NCI-H2029 (cell line): ENCODE measurements around the gene HIRA.
"Not testable (repeated sequence)": the region's sequence is repeated elsewhere in the genome, so short reads cannot be mapped to it uniquely, and the experiment has no call there.

Experiments
- DNase-seq: peaks from one replicate; lab custom pipeline; 2025; lab: John Stamatoyannopoulos, UW

HIRA gene

DNA sequence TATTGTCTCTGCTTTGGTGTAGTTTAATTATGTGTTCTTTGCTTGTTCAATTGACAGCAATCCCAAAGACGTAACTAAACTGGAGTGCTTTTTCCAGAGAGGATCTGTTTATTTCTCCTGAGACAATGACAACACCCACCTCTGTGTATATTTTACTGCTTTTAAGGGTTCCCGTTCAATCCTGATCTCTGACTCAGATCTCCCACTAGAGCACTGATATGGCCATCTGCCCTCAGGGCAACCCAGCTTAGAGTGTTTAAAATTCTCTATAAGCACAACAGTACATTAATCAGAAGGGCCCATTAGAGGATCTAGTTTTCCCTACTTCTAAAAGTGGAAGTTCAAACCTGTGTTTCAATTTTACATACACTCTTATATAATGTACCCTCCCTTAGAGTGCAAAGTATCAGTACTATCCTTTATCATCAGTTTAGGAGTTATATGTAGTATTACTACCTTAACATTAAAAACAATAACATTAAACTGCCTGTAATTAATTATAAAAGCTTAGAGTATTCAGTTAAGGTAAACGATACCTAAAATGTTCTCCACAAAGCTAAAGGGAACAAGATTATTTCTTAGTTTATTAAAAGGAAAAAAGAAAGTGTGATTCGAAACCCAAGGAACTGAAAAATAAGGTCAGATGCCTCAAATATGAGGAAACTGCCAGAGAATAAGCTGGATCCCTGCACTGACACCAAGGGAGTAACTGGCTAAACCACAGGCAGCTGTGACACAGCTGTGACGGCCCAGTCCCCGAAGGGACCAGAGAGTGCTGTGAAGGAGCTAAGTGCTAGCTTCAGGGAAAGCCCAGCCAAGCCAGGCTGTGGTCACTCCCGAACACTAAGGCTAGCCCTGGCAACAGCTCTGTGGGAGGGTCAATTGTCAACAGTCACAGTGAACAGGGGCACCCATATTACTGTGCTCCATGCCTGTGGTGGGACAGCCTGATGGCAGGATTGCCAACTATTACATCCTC, 32.2 kb upstream of the HIRA start:
- DNase-seq: no peak

GRCh38 chr22:19463008-19463407, 31.5 kb upstream of the HIRA start:
- no peak for DNase-seq

GRCh38 chr22:19461506-19461905, 30.0 kb upstream of the HIRA start:
- DNase-seq: no peak

DNA sequence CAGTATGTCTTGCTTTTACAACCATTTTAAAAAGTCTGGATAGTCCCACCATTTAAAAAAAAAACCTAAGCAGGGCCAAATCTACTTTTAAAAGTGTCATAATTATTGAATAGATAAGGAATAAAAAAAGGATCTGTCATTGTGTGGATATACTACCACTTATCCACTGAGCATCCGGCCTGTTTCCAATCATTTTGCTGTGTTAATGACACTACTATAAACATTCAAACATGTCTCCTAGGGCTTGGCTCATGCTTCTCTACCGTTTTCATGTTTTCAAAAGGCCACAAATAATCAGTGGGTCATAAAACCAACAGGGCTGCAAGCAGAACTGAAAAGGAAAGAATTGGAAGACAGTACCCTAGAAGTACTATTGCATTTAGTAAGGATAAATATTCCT, 28.5 kb upstream of the HIRA start:
- no peak for DNase-seq

- DNase-seq: no peak
These were observed 26.4 kb upstream of the HIRA start for GRCh38 chr22:19457828-19458428.

GRCh38 chr22:19456541-19456940, 25.0 kb upstream of the HIRA start:
- no peak for DNase-seq

- no peak for DNase-seq
These were observed 24.2 kb upstream of the HIRA start for GRCh38 chr22:19455585-19456370.

DNA sequence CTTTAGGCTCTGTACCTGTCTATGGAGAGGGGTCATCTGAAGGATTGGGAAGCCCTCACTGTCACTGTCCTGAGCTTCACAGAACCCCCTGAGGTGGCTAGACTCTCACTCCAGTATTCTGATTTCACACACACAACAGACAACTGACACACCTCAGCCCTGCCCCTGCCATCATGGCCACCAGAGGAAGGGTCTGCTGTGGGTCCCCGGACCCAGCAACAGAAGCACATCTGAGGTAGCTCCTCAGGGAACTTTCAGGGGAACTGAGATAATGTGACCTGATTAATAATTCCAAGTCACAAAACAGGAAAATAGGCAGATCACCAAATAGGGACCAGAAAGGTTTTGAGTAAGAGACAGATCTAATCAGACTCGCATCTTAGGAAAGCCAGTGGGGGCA, 23.5 kb upstream of the HIRA start:
- DNase-seq: no peak

DNA sequence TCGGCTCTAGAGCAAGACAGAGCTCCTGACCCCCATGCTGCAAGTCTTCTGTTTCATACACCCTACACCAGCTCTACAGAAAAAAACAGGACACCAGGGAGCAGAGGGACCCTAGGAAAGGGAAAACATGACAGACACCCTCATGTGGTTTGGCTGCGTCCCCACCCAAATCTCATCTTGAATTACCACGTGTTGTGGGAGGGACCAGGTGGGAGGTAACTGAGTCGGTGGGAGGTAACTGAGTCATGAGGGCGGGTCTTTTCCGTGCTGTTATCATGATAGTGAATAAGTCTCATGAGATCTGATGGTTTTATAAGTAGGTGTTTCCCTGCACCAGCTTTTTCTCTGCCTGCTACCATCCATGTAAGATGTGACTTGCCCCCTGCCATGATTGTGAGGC, 22.6 kb upstream of the HIRA start:
- no peak for DNase-seq

GRCh38 chr22:19453718-19454117, 22.2 kb upstream of the HIRA start:
- DNase-seq: no peak

- no peak for DNase-seq
These were observed 20.0 kb upstream of the HIRA start for GRCh38 chr22:19451570-19451969.

- no peak for DNase-seq
These were observed 19.0 kb upstream of the HIRA start for GRCh38 chr22:19450363-19451175.

GRCh38 chr22:19449422-19449767, 17.9 kb upstream of the HIRA start:
- DNase-seq: no peak

DNA sequence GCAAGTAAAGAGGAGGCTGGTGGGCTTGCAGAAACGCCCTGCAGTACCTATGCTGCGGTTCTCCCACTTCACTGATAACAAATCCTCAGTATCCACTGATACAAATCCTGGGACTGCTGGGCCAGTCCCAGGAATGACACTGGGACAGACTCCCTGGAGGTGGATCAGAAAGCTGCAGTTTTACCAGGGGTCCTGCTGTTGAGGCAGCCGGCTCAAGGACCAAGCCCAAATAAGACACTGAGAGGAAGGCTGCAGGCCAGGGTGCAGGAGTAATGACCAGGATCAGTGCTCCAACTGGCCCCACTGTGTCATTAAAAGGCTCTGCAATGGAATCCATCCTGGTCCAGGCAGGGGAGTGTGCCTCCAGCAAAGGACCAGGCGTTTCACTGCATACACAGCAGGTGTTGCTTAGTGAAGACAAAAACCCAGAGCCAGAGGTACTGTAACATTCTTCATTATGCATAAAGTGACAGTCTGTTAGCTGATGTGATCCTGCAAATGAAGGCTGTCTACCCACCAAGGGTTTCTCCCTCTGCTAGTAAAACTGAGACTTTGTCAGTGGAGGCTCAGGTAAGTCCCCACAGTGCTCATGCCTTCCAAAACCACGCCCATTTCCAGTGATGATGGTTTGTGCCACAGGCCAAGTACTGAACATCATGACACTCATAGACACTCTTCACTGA, 17.3 kb upstream of the HIRA start:
- DNase-seq: no peak

GRCh38 chr22:19448076-19448607, 16.6 kb upstream of the HIRA start:
- peak; percentile 16 for DNase-seq

- DNase-seq: peak; percentile 78
These were observed 16.0 kb upstream of the HIRA start, which contains the start of gene C22orf39 for GRCh38 chr22:19447330-19448075. Gene C22orf39, minus strand, starts transcription at chr22:19447711. Its CDS starts 23 bp downstream, at chr22:19447688.

DNA sequence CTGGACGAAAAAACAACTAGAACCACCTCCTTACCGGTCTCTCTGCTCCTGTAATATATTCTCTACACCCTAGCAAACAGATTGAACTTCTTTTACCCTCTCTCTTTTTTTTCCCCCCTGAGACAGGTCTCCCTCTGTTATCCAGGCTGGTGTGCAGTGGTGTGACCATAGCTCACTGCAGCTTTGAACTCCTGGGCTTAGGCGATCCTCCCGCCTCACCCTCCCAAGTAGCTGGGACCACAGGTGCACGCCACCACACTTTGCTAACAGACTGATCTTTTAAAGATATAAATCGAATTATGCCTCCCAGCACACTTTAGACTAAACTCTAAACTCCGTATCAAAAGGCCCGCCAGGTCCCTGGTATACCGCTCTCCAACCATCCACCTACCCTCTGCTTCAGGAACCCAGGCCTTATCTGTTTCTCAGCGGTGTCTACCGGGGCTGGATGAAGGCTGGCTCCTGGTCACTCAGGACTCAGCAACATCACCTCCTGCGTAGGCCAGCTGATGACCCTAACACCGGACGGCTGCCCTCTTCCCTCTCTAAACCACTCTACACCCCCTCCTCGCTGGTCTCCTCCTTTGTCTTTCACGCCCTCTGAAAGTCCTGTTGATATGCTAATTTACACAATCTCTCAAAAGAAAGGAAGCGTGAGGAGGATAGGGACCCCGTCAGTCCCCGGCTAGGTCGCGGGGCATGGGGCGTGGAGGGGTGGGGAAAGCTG, 15.2 kb upstream of the HIRA start:
- DNase-seq: no peak

DNA sequence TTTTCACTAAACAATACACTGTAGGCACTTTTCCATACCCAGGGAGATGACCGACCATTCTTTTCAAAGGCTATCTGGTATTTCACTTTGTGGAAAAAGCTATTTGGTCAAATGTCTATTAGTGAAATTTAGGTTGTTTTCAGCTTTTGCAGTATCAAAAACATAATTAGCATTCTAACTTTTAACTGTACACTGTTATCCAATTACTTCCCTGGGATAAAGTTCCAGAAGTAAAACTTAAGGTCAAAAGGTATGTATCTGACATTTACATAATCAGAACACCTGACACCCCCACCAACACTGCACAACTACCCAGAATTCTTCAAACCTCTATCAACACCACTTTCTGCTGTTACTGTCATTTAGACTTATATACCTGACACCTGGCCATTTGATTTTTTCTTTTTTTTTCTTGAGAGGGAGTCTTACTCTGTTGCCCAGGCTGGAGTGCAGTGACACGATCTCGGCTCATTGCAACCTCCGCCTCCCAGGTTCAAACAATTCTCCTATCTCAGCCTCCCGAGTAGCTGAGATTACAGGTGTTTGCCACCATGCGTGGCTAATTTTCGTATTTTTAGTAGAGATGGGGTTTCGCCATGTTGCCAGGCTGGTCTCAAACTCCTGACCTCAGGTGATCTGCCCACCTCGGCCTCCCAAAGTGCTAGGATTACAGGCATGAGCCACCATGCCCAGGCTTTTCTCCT, 13.9 kb upstream of the HIRA start:
- not testable (repeated sequence) for DNase-seq
